HEK293 (cell line): ENCODE measurements around the gene MALT1.

Experiments
- CTCF ChIA-PET: fragments of 350-600 bp; formaldehyde crosslinking; extraction: SDS; loops from one replicate; lab custom pipeline; 2021; ENCODE audit warnings: antibody characterized with exemption; lab: Yijun Ruan, JAX
- POLR2A ChIA-PET: fragments of 300-600 bp; formaldehyde crosslinking; extraction: SDS; loops from one replicate; lab custom pipeline; 2020; ENCODE audit warnings: antibody characterized with exemption, inconsistent platforms; lab: Yijun Ruan, JAX
- H3K27ac ChIP-seq: fragments of 200-500 bp; sonication (Bioruptor generic); 2 replicates; pipeline ENCODE4 v1.5.1; 2014; ENCODE audit warnings: low read depth, low read length, control low read depth, inconsistent platforms; ENCODE audit errors: extremely low read depth
- H3K36me3 ChIP-seq, 2 experiments: fragments of 200-500 bp in 1 of 2; sonication (Bioruptor generic) in 1 of 2; 1 replicate in 1 of 2; 2 replicates in 1 of 2; pipeline ENCODE4 v1.5.1; 2014 to 2017; ENCODE audit warnings: inconsistent platforms in 2 of 2, low read length in 2 of 2; ENCODE audit not compliant: control insufficient read depth in 2 of 2, insufficient read depth in 1 of 2
- H3K4me1 ChIP-seq: fragments of 200-500 bp; sonication (Bioruptor generic); 2 replicates; pipeline ENCODE4 v1.5.1; 2014; ENCODE audit warnings: mild to moderate bottlenecking, low read length, inconsistent platforms; ENCODE audit not compliant: control insufficient read depth, insufficient read depth
- H3K4me3 ChIP-seq: 2 replicates; pipeline ENCODE4 v1.5.1; 2011; ENCODE audit warnings: low read depth, mild to moderate bottlenecking, control low read depth, low read length, moderate library complexity
- H3K9me3 ChIP-seq: fragments of 200-500 bp; sonication (Bioruptor generic); 2 replicates; pipeline ENCODE4 v1.5.1; 2014; ENCODE audit warnings: low read depth, low read length, inconsistent platforms; ENCODE audit not compliant: control insufficient read depth, insufficient read depth
- CTCF ChIP-seq: fragments of 450-650 bp; formaldehyde crosslinking; IDR thresholded peaks from 2 replicates; pipeline ENCODE4 v1.5.1; 2016; ENCODE audit warnings: missing biosample characterization, missing genetic modification characterization
- GLIS1 ChIP-seq: fragments of 450-650 bp; formaldehyde crosslinking; IDR thresholded peaks from 2 replicates; pipeline ENCODE4 v1.5.1; 2016; ENCODE audit warnings: missing biosample characterization, missing genetic modification characterization
- INSM2 ChIP-seq: fragments of 450-650 bp; formaldehyde crosslinking; IDR thresholded peaks from 2 replicates; pipeline ENCODE4 v1.5.1; 2016; ENCODE audit warnings: missing biosample characterization, missing genetic modification characterization
- REST ChIP-seq: fragments of 450-650 bp; formaldehyde crosslinking; IDR thresholded peaks from 2 replicates; pipeline ENCODE4 v1.5.1; 2016; ENCODE audit warnings: missing biosample characterization, missing genetic modification characterization
- SALL2 ChIP-seq: fragments of 450-650 bp; formaldehyde crosslinking; IDR thresholded peaks from 2 replicates; pipeline ENCODE4 v1.5.0; 2017; ENCODE audit warnings: missing biosample characterization, mild to moderate bottlenecking, missing genetic modification characterization, borderline replicate concordance
- SCRT2 ChIP-seq: fragments of 450-650 bp; formaldehyde crosslinking; IDR thresholded peaks from 2 replicates; pipeline ENCODE4 v1.5.1; 2016; ENCODE audit warnings: missing biosample characterization, missing genetic modification characterization
- ZBTB8A ChIP-seq: fragments of 450-650 bp; formaldehyde crosslinking; IDR thresholded peaks from 2 replicates; pipeline ENCODE4 v1.5.1; 2016; ENCODE audit warnings: missing biosample characterization, missing genetic modification characterization
- ZFP69B ChIP-seq: fragments of 450-650 bp; formaldehyde crosslinking; IDR thresholded peaks from 2 replicates; pipeline ENCODE4 v1.5.1; 2016; ENCODE audit warnings: missing biosample characterization, missing genetic modification characterization
- ZNF121 ChIP-seq: fragments of 450-650 bp; formaldehyde crosslinking; IDR thresholded peaks from 2 replicates; pipeline ENCODE4 v1.5.1; 2016; ENCODE audit warnings: missing biosample characterization, missing genetic modification characterization
- ZNF169 ChIP-seq: fragments of 450-650 bp; formaldehyde crosslinking; IDR thresholded peaks from 2 replicates; pipeline ENCODE4 v1.5.1; 2016; ENCODE audit warnings: missing biosample characterization, missing genetic modification characterization
- ZNF184 ChIP-seq: fragments of 450-650 bp; IDR thresholded peaks from 2 replicates; pipeline ENCODE4 v1.5.1; 2018; ENCODE audit warnings: missing biosample characterization, mild to moderate bottlenecking, missing genetic modification characterization
- ZNF335 ChIP-seq: fragments of 450-650 bp; formaldehyde crosslinking; conservative IDR thresholded peaks from 2 replicates; pipeline ENCODE4 v1.5.1; 2016; ENCODE audit warnings: missing biosample characterization, missing genetic modification characterization
- ZNF529 ChIP-seq: fragments of 450-650 bp; formaldehyde crosslinking; IDR thresholded peaks from 2 replicates; pipeline ENCODE4 v1.5.1; 2017; ENCODE audit warnings: missing genetic modification characterization, missing biosample characterization; ENCODE audit not compliant: insufficient replicate concordance
- ZNF558 ChIP-seq: fragments of 450-650 bp; formaldehyde crosslinking; IDR thresholded peaks from 2 replicates; pipeline ENCODE4 v1.5.1; 2016; ENCODE audit warnings: missing biosample characterization, missing genetic modification characterization
- ZNF580 ChIP-seq: fragments of 450-650 bp; formaldehyde crosslinking; IDR thresholded peaks from 2 replicates; pipeline ENCODE4 v1.5.1; 2016; ENCODE audit warnings: missing biosample characterization, missing genetic modification characterization
- ZNF610 ChIP-seq: fragments of 450-650 bp; formaldehyde crosslinking; IDR thresholded peaks from 2 replicates; pipeline ENCODE4 v1.5.1; 2016; ENCODE audit warnings: missing biosample characterization, missing genetic modification characterization, borderline replicate concordance
- ZNF624 ChIP-seq: fragments of 450-650 bp; formaldehyde crosslinking; IDR thresholded peaks from 2 replicates; pipeline ENCODE4 v1.5.1; 2017; ENCODE audit warnings: missing biosample characterization, missing genetic modification characterization
- ZNF639 ChIP-seq: fragments of 450-650 bp; formaldehyde crosslinking; IDR thresholded peaks from 2 replicates; pipeline ENCODE4 v1.5.1; 2016; ENCODE audit warnings: missing biosample characterization, missing genetic modification characterization
- ZNF747 ChIP-seq: fragments of 450-650 bp; formaldehyde crosslinking; IDR thresholded peaks from 2 replicates; pipeline ENCODE4 v1.5.1; 2016; ENCODE audit warnings: missing biosample characterization, missing genetic modification characterization
- ZSCAN16 ChIP-seq: fragments of 450-650 bp; formaldehyde crosslinking; IDR thresholded peaks from 2 replicates; pipeline ENCODE4 v1.5.1; 2016; ENCODE audit warnings: missing biosample characterization, missing genetic modification characterization

MALT1 gene

GRCh38 chr18:58637946-58638345 lies 33.3 kb upstream of the MALT1 start:
- Histone ChIP-seq H3K27ac (no peak overlapping the region), H3K9me3 (no peaks in the 10 kb centered on the region)
- CTCF ChIA-PET: no interaction called here
- POLR2A ChIA-PET: no interaction called here
- TF ChIP-seq ZNF624 (no peak), SALL2 (tag by site-specific recombination) (no peak), GLIS1 (tag by site-specific recombination) (no peak), ZNF747 (tag by site-specific recombination) (no peak), ZNF169 (tag by site-specific recombination) (no peak), ZNF580 (tag by site-specific recombination) (no peak), ZNF529 (tag by site-specific recombination) (no peak), ZNF184 (tag by site-specific recombination) (no peak)
- TF ChIP-seq, all 188 proteins: peak for 0
- Histone ChIP-seq H3K36me3 (no peaks in the 10 kb centered on the region), H3K4me3 (no peak overlapping the region), H3K4me1 (peaks cover 17% of the 10 kb centered on the region)

- POLR2A ChIA-PET: no interaction called here
Observed at GRCh38 chr18:58638441-58638840, 32.8 kb upstream of the MALT1 start.

GRCh38 chr18:58639237-58639636 lies 32.0 kb upstream of the MALT1 start:
- ChIA-PET CTCF (interaction anchor here (1.2 kb wide), 1 partner anchor 125 kb away, joined by 4 read pairs; no protein-coding TSS in a partner anchor), POLR2A (no interaction called here)
- Histone ChIP-seq H3K4me3 (no peak overlapping the region), H3K36me3 (no peaks in the 10 kb centered on the region), H3K4me1 (peaks cover 17% of the 10 kb centered on the region), H3K9me3 (no peaks in the 10 kb centered on the region), H3K27ac (no peak overlapping the region)
- TF ChIP-seq ZNF121: peak; percentile 87
- TF ChIP-seq ZBTB8A (tag by site-specific recombination): no peak
- no peak for TF ChIP-seq REST (tag by site-specific recombination)
- peak; percentile 10; the same call in 1 of the 2 replicates for TF ChIP-seq CTCF (tag by site-specific recombination)
- TF ChIP-seq SCRT2 (tag by site-specific recombination): no peak
- no peak for TF ChIP-seq ZSCAN16 (tag by site-specific recombination)
- no peak for TF ChIP-seq ZFP69B (tag by site-specific recombination)

More at GRCh38 chr18:58638441-58638840, 32.8 kb upstream of the MALT1 start:
- CTCF ChIA-PET: no interaction called here
- peaks cover 17% of the 10 kb centered on the region for H3K4me1 ChIP-seq
- no peak overlapping the region for H3K4me3 ChIP-seq
- no peaks in the 10 kb centered on the region for H3K36me3 ChIP-seq
- H3K27ac ChIP-seq: no peak overlapping the region
- TF ChIP-seq INSM2 (tag by site-specific recombination) (no peak), ZNF558 (tag by site-specific recombination) (no peak), ZNF624 (no peak), ZNF529 (tag by site-specific recombination) (no peak), ZNF610 (no peak), ZNF639 (tag by site-specific recombination) (no peak), ZNF335 (no peak)
- H3K9me3 ChIP-seq: no peaks in the 10 kb centered on the region
